K562 (cell line): ENCODE data around the gene PAN3. TPM values are rescaled to one million over a fixed set of nuclear protein-coding genes. Genes with fewer than 3 reads are reported as not detected.
A peak's percentile ranks its signal among the peaks of the same experiment; 100 is the strongest.

Source experiments
- BCOR ChIP-seq: fragments of 450-650 bp; IDR thresholded peaks from 2 replicates; pipeline ENCODE4 v1.6.1; 2016
- CHD4 ChIP-seq: fragments of 200-600 bp; sonication (generic); IDR thresholded peaks from 3 replicates; pipeline ENCODE4 v1.6.1; 2012; ENCODE audit warnings: low read depth, mild to moderate bottlenecking, mixed read lengths, low read length, inconsistent platforms; ENCODE audit not compliant: insufficient read depth, insufficient replicate concordance, poor library complexity, severe bottlenecking
- CXXC5 ChIP-seq: fragments of 250-450 bp; sonication (Bioruptor Pico); IDR thresholded peaks from 2 replicates; pipeline ENCODE4 v1.8.0; 2022; ENCODE audit warnings: inconsistent platforms, mild to moderate bottlenecking, moderate library complexity
- EGR1 ChIP-seq: fragments of 450-650 bp; conservative IDR thresholded peaks from 2 replicates; pipeline ENCODE4 v1.6.1; 2017; ENCODE audit warnings: mild to moderate bottlenecking
- KDM2B ChIP-seq: fragments of 250-450 bp; sonication (Bioruptor Pico); IDR thresholded peaks from 2 replicates; pipeline ENCODE4 v1.8.0; 2021; ENCODE audit warnings: mild to moderate bottlenecking, moderate library complexity
- L3MBTL2 ChIP-seq: fragments of 450-650 bp; IDR thresholded peaks from 2 replicates; pipeline ENCODE4 v1.6.1; 2016; ENCODE audit warnings: mild to moderate bottlenecking, moderate library complexity
- NBN ChIP-seq: fragments of 450-650 bp; IDR thresholded peaks from 2 replicates; pipeline ENCODE4 v1.6.1; 2016; ENCODE audit warnings: low read depth, mild to moderate bottlenecking
- PHF8 ChIP-seq: fragments of 200-600 bp; sonication (generic); IDR thresholded peaks from 2 replicates; pipeline ENCODE4 v1.6.1; 2012; ENCODE audit warnings: mixed run types, mild to moderate bottlenecking, inconsistent platforms, low read length, moderate library complexity, borderline replicate concordance
- POLR2B ChIP-seq: fragments of 450-650 bp; IDR thresholded peaks from 2 replicates; pipeline ENCODE4 v1.6.1; 2018; ENCODE audit warnings: low read depth; ENCODE audit not compliant: partially characterized antibody
- POLR2H ChIP-seq: IDR thresholded peaks from 2 replicates; pipeline ENCODE4 v1.6.1; 2016; ENCODE audit warnings: missing genetic modification characterization, low read depth, mild to moderate bottlenecking, control low read depth, missing compliant biosample characterization, moderate library complexity
- SRSF7 ChIP-seq: fragments of 200-400 bp; formaldehyde crosslinking; optimal IDR thresholded peaks from 2 replicates; pipeline ENCODE3; 2017; ENCODE audit warnings: mild to moderate bottlenecking, low read depth, low read length
- ZNF184 ChIP-seq: sonication (generic); formaldehyde crosslinking; IDR thresholded peaks from 2 replicates; pipeline ENCODE4 v1.5.0; 2020; ENCODE audit warnings: missing genetic modification reagents
- ZNF76 ChIP-seq: fragments of 250-450 bp; sonication (Bioruptor Pico); IDR thresholded peaks from 2 replicates; pipeline ENCODE4 v1.4.0; 2020; ENCODE audit warnings: mild to moderate bottlenecking, moderate library complexity, borderline replicate concordance
- polyA plus RNA-seq, 8 experiments: library from polyadenylated mRNA; depleted of rRNA in 4 of 8; stranded (reverse) in 5 of 8; unstranded in 3 of 8; fragments of >200 nt; fragmentation: Nextera tagmentation in 2 of 8; fragmentation: Illumina TruSeq in 1 of 8; extraction: Ambion mirVana in 2 of 8; extraction: Trizol in 1 of 8; gene quantifications; 2 replicates each; pipeline versions ENCODE4 v1.2.1 to v1.2.3, GENCODE V29; 2011 to 2014; ENCODE audit warnings: inconsistent platforms in 1 of 8, missing spikeins in 1 of 8
- total RNA-seq, 7 experiments: library from RNA; depleted of rRNA in 6 of 7; stranded (reverse); fragments of >200 nt in 6 of 7; fragmentation: Illumina TruSeq in 2 of 7; extraction: Trizol in 2 of 7; gene quantifications; 2 replicates each; pipeline versions ENCODE4 v1.2.1 to v1.2.3, GENCODE V29; 2011 to 2021; ENCODE audit warnings: low replicate concordance in 1 of 7
- TF ChIP-seq, protein P1 (sequence below): fragments of 250-450 bp; sonication (Bioruptor Pico); IDR thresholded peaks from 2 replicates; pipeline ENCODE4 v1.8.0; 2022; ENCODE audit warnings: moderate library complexity, mild to moderate bottlenecking, inconsistent platforms
- TF ChIP-seq, protein P2 (sequence below): fragments of 450-650 bp; formaldehyde crosslinking; IDR thresholded peaks from 2 replicates; pipeline ENCODE4 v1.4.0; 2022; ENCODE audit warnings: mild to moderate bottlenecking, moderate library complexity
- TF ChIP-seq, protein P3 (sequence below), 3 experiments: IDR thresholded peaks in 2 of 3; conservative IDR thresholded peaks in 1 of 3; 2 replicates each; pipeline ENCODE4 v1.5.1; 2011 to 2012; ENCODE audit warnings: low read length in 3 of 3, mild to moderate bottlenecking in 3 of 3, control low read depth in 2 of 3, improper control_type of control experiment in 1 of 3, inconsistent platforms in 1 of 3, low read depth in 1 of 3, mixed read lengths in 1 of 3, moderate library complexity in 1 of 3; ENCODE audit not compliant: insufficient read depth in 2 of 3
- TF ChIP-seq, protein P4 (sequence below): sonication (generic); formaldehyde crosslinking; IDR thresholded peaks from 2 replicates; pipeline ENCODE4 v1.8.0; 2022; ENCODE audit warnings: mild to moderate bottlenecking, low read depth, missing genetic modification reagents
- TF ChIP-seq, protein P5 (sequence below): fragments of 450-650 bp; formaldehyde crosslinking; IDR thresholded peaks from 2 replicates; pipeline ENCODE4 v1.4.0; 2020; ENCODE audit warnings: mild to moderate bottlenecking
- TF ChIP-seq, protein P6 (sequence below), 2 experiments: IDR thresholded peaks; 2 replicates each; pipeline ENCODE4 v1.6.1; 2012; ENCODE audit warnings: improper control_type of control experiment in 2 of 2, low read depth in 2 of 2, low read length in 2 of 2, borderline replicate concordance in 1 of 2

PAN3 gene
- total and polyA plus RNA-seq, 9 of the 15 experiments (the other 6 are each of a cell fraction or from before 2014, with no cell fraction given), result 7.2 to 19.9 (median 11.6) TPM

DNA sequence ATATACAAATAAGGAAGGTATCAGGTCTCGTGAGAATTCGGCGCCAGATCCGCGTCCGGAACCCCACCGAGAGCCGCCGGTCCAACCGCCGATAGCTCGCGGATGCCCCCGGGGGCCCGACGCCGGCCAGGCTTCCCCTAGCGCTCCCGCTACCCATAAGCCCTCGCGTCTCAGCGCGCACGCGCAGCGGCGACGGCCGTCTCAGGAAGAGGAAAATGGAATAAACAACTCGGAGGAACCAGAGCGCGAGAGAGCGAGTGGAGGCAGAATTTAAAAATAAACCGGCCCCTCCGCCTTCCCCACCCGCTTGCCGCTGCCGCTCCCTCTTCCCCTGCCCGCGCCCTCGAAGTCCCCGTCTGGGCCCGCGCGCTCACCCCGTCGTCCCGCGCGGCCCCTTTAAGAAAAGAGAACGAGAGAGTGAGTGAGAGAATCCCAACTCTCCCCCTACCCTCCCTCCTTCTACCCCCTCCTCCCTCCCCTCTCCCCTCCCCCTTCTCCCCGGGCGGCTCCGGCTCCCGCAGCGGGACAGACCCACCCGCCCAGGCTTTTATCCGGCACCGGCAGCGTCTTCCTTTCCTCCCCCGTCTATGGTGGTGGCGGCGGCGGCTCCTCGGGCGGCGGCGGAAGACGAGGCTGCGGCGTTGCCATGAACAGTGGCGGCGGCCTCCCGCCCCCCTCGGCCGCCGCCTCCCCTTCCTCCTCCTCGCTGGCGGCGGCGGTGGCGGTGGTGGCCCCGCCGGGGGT is at the start of gene PAN3 (continued):
- no peak for TF ChIP-seq ZNF76 (CRISPR knock-in tag)
- TF ChIP-seq, protein P1, sequence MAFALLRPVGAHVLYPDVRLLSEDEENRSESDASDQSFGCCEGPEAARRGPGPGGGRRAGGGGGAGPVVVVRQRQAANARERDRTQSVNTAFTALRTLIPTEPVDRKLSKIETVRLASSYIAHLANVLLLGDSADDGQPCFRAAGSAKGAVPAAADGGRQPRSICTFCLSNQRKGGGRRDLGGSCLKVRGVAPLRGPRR (CRISPR knock-in tag), result no peak
- TF ChIP-seq KDM2B (CRISPR knock-in tag), result no peak
- no peak for TF ChIP-seq NBN
- TF ChIP-seq, protein P2, sequence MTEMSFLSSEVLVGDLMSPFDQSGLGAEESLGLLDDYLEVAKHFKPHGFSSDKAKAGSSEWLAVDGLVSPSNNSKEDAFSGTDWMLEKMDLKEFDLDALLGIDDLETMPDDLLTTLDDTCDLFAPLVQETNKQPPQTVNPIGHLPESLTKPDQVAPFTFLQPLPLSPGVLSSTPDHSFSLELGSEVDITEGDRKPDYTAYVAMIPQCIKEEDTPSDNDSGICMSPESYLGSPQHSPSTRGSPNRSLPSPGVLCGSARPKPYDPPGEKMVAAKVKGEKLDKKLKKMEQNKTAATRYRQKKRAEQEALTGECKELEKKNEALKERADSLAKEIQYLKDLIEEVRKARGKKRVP (CRISPR knock-in tag), result 0 out of 2 replicates have a peak, but pooled peaks have one; percentile 15
- peak; percentile 59 for TF ChIP-seq POLR2B
- no peak for TF ChIP-seq SRSF7
- TF ChIP-seq L3MBTL2, result peak; percentile 55
- TF ChIP-seq, protein P3, sequence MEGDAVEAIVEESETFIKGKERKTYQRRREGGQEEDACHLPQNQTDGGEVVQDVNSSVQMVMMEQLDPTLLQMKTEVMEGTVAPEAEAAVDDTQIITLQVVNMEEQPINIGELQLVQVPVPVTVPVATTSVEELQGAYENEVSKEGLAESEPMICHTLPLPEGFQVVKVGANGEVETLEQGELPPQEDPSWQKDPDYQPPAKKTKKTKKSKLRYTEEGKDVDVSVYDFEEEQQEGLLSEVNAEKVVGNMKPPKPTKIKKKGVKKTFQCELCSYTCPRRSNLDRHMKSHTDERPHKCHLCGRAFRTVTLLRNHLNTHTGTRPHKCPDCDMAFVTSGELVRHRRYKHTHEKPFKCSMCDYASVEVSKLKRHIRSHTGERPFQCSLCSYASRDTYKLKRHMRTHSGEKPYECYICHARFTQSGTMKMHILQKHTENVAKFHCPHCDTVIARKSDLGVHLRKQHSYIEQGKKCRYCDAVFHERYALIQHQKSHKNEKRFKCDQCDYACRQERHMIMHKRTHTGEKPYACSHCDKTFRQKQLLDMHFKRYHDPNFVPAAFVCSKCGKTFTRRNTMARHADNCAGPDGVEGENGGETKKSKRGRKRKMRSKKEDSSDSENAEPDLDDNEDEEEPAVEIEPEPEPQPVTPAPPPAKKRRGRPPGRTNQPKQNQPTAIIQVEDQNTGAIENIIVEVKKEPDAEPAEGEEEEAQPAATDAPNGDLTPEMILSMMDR (IDR thresholded peaks at IDR 0.05 in 2 of 3, conservative IDR thresholded peaks at IDR 0.05 in 1 of 3; ENCODE audit: insufficient read depth in 2 of 3, low read depth in 1 of 3, low read length in 3 of 3), result 0 out of 6 replicates have a peak, but pooled peaks of 1 of the 3 experiments have one; percentile 5
- no peak for TF ChIP-seq CHD4
- TF ChIP-seq, protein P4, sequence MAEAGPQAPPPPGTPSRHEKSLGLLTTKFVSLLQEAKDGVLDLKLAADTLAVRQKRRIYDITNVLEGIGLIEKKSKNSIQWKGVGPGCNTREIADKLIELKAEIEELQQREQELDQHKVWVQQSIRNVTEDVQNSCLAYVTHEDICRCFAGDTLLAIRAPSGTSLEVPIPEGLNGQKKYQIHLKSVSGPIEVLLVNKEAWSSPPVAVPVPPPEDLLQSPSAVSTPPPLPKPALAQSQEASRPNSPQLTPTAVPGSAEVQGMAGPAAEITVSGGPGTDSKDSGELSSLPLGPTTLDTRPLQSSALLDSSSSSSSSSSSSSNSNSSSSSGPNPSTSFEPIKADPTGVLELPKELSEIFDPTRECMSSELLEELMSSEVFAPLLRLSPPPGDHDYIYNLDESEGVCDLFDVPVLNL (CRISPR knock-in tag), result no peak
- peak; percentile 77; the same call in 1 of the 2 replicates for TF ChIP-seq POLR2H (tag)
- TF ChIP-seq BCOR, result no peak
- TF ChIP-seq CXXC5 (CRISPR knock-in tag), result peak; percentile 44
- no peak for TF ChIP-seq ZNF184 (CRISPR knock-in tag)
- no peak for TF ChIP-seq EGR1
- TF ChIP-seq, protein P5, sequence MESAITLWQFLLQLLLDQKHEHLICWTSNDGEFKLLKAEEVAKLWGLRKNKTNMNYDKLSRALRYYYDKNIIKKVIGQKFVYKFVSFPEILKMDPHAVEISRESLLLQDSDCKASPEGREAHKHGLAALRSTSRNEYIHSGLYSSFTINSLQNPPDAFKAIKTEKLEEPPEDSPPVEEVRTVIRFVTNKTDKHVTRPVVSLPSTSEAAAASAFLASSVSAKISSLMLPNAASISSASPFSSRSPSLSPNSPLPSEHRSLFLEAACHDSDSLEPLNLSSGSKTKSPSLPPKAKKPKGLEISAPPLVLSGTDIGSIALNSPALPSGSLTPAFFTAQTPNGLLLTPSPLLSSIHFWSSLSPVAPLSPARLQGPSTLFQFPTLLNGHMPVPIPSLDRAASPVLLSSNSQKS, result no peak
- TF ChIP-seq PHF8, result peak; percentile 42; the same call in 1 of the 2 replicates
- TF ChIP-seq, protein P6, sequence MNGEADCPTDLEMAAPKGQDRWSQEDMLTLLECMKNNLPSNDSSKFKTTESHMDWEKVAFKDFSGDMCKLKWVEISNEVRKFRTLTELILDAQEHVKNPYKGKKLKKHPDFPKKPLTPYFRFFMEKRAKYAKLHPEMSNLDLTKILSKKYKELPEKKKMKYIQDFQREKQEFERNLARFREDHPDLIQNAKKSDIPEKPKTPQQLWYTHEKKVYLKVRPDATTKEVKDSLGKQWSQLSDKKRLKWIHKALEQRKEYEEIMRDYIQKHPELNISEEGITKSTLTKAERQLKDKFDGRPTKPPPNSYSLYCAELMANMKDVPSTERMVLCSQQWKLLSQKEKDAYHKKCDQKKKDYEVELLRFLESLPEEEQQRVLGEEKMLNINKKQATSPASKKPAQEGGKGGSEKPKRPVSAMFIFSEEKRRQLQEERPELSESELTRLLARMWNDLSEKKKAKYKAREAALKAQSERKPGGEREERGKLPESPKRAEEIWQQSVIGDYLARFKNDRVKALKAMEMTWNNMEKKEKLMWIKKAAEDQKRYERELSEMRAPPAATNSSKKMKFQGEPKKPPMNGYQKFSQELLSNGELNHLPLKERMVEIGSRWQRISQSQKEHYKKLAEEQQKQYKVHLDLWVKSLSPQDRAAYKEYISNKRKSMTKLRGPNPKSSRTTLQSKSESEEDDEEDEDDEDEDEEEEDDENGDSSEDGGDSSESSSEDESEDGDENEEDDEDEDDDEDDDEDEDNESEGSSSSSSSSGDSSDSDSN (IDR thresholded peaks at IDR 0.05; ENCODE audit: borderline replicate concordance in 1 of 2, low read depth in 2 of 2, low read length in 2 of 2), result 0 out of 4 replicates have a peak, but pooled peaks of 1 of the 2 experiments have one; percentile 32
